ENCODE results near the gene TMTC2.
"Not testable (repeated sequence)": the region's sequence is repeated elsewhere in the genome, so short reads cannot be mapped to it uniquely, and the experiment has no call there.

TMTC2 gene

GRCh38 chr12:82845076-82845475 is 158.4 kb downstream of the TMTC2 start:
- H3K9me3 Mint-ChIP-seq, H3K4me3 Mint-ChIP-seq, DNase-seq, H3K4me1 Mint-ChIP-seq, H3K36me3 Mint-ChIP-seq, H3K27me3 Mint-ChIP-seq, H3K27ac Mint-ChIP-seq, CTCF ChIA-PET: not testable (repeated sequence)

- DNase-seq, result no peak
- H3K27me3 Mint-ChIP-seq, result no peaks in the 10 kb centered on the region
- H3K36me3 Mint-ChIP-seq, result no peaks in the 10 kb centered on the region
- H3K4me1 Mint-ChIP-seq, result no peaks in the 10 kb centered on the region
- CTCF ChIA-PET, result no interaction called here
- H3K27ac Mint-ChIP-seq, result no peak overlapping the region
- H3K9me3 Mint-ChIP-seq, result no peaks in the 10 kb centered on the region
- no peak overlapping the region for H3K4me3 Mint-ChIP-seq
Observed at GRCh38 chr12:82848845-82849244, 162.1 kb downstream of the TMTC2 start.

- Mint-ChIP-seq H3K27me3 (no peaks in the 10 kb centered on the region), H3K4me3 (no peak overlapping the region), H3K4me1 (no peaks in the 10 kb centered on the region), H3K9me3 (no peaks in the 10 kb centered on the region), H3K36me3 (no peaks in the 10 kb centered on the region), H3K27ac (no peak overlapping the region)
- CTCF ChIA-PET, result no interaction called here
- DNase-seq, result no peak
Observed at GRCh38 chr12:82852529-82852928, 165.8 kb downstream of the TMTC2 start.

GRCh38 chr12:82855872-82856271 is 169.2 kb downstream of the TMTC2 start:
- Mint-ChIP-seq H3K36me3 (no peaks in the 10 kb centered on the region), H3K4me1 (no peaks in the 10 kb centered on the region), H3K27me3 (no peaks in the 10 kb centered on the region), H3K27ac (no peak overlapping the region), H3K4me3 (no peak overlapping the region), H3K9me3 (peaks cover 3% of the 10 kb centered on the region)
- CTCF ChIA-PET, result no interaction called here
- DNase-seq, result no peak

GRCh38 chr12:82857276-82857675 is 170.6 kb downstream of the TMTC2 start:
- no peaks in the 10 kb centered on the region for H3K27me3 Mint-ChIP-seq
- H3K4me1 Mint-ChIP-seq, result no peaks in the 10 kb centered on the region
- CTCF ChIA-PET, result no interaction called here
- peaks cover 3% of the 10 kb centered on the region for H3K9me3 Mint-ChIP-seq
- DNase-seq, result no peak
- H3K4me3 Mint-ChIP-seq, result no peak overlapping the region
- no peaks in the 10 kb centered on the region for H3K36me3 Mint-ChIP-seq
- H3K27ac Mint-ChIP-seq, result no peak overlapping the region

- H3K27ac Mint-ChIP-seq, result no peak overlapping the region
- no peaks in the 10 kb centered on the region for H3K4me1 Mint-ChIP-seq
- H3K4me3 Mint-ChIP-seq, result no peak overlapping the region
- CTCF ChIA-PET, result no interaction called here
- no peaks in the 10 kb centered on the region for H3K27me3 Mint-ChIP-seq
- peaks cover 3% of the 10 kb centered on the region for H3K9me3 Mint-ChIP-seq
- no peaks in the 10 kb centered on the region for H3K36me3 Mint-ChIP-seq
- DNase-seq, result no peak
Observed at GRCh38 chr12:82857911-82858533, 171.3 kb downstream of the TMTC2 start.

- no peak for DNase-seq
- Mint-ChIP-seq H3K4me1 (no peaks in the 10 kb centered on the region), H3K36me3 (no peaks in the 10 kb centered on the region), H3K27me3 (no peaks in the 10 kb centered on the region), H3K4me3 (no peak overlapping the region), H3K27ac (no peak overlapping the region), H3K9me3 (peaks cover 3% of the 10 kb centered on the region)
- CTCF ChIA-PET, result no interaction called here
Observed at GRCh38 chr12:82858534-82858917, 171.8 kb downstream of the TMTC2 start.

- H3K4me3 Mint-ChIP-seq, result no peak overlapping the region
- CTCF ChIA-PET, result no interaction called here
- no peak overlapping the region for H3K27ac Mint-ChIP-seq
- H3K36me3 Mint-ChIP-seq, result no peaks in the 10 kb centered on the region
- no peaks in the 10 kb centered on the region for H3K27me3 Mint-ChIP-seq
- no peaks in the 10 kb centered on the region for H3K4me1 Mint-ChIP-seq
- DNase-seq, result no peak
- peaks cover 3% of the 10 kb centered on the region for H3K9me3 Mint-ChIP-seq
Observed at GRCh38 chr12:82862069-82862841, 175.5 kb downstream of the TMTC2 start.

GRCh38 chr12:82862876-82863649 is 176.4 kb downstream of the TMTC2 start:
- Mint-ChIP-seq H3K27ac (no peak overlapping the region), H3K4me1 (no peaks in the 10 kb centered on the region), H3K4me3 (no peak overlapping the region), H3K9me3 (peaks cover 2% of the 10 kb centered on the region), H3K27me3 (no peaks in the 10 kb centered on the region), H3K36me3 (no peaks in the 10 kb centered on the region)
- DNase-seq, result no peak
- CTCF ChIA-PET, result no interaction called here

GRCh38 chr12:82866227-82866775 is 179.6 kb downstream of the TMTC2 start:
- DNase-seq, result no peak
- H3K4me3 Mint-ChIP-seq, result no peak overlapping the region
- H3K36me3 Mint-ChIP-seq, result no peaks in the 10 kb centered on the region
- H3K27ac Mint-ChIP-seq, result no peak overlapping the region
- no peaks in the 10 kb centered on the region for H3K4me1 Mint-ChIP-seq
- CTCF ChIA-PET, result no interaction called here
- no peaks in the 10 kb centered on the region for H3K27me3 Mint-ChIP-seq
- H3K9me3 Mint-ChIP-seq, result no peaks in the 10 kb centered on the region

- no peak for DNase-seq
- H3K4me3 Mint-ChIP-seq, result no peak overlapping the region
- H3K27me3 Mint-ChIP-seq, result no peaks in the 10 kb centered on the region
- no peaks in the 10 kb centered on the region for H3K36me3 Mint-ChIP-seq
- CTCF ChIA-PET, result no interaction called here
- no peaks in the 10 kb centered on the region for H3K9me3 Mint-ChIP-seq
- H3K4me1 Mint-ChIP-seq, result no peaks in the 10 kb centered on the region
- no peak overlapping the region for H3K27ac Mint-ChIP-seq
Observed at GRCh38 chr12:82866946-82867345, 180.2 kb downstream of the TMTC2 start.

GRCh38 chr12:82867762-82868500 is 181.2 kb downstream of the TMTC2 start:
- Mint-ChIP-seq H3K36me3 (no peaks in the 10 kb centered on the region), H3K4me1 (no peaks in the 10 kb centered on the region), H3K9me3 (no peaks in the 10 kb centered on the region), H3K4me3 (no peak overlapping the region), H3K27ac (no peak overlapping the region), H3K27me3 (no peaks in the 10 kb centered on the region)
- CTCF ChIA-PET, result no interaction called here
- no peak for DNase-seq

- H3K27me3 Mint-ChIP-seq, result no peaks in the 10 kb centered on the region
- no peak for DNase-seq
- no peaks in the 10 kb centered on the region for H3K36me3 Mint-ChIP-seq
- CTCF ChIA-PET, result no interaction called here
- H3K27ac Mint-ChIP-seq, result no peak overlapping the region
- H3K4me1 Mint-ChIP-seq, result peaks cover 5% of the 10 kb centered on the region
- no peak overlapping the region for H3K4me3 Mint-ChIP-seq
- H3K9me3 Mint-ChIP-seq, result no peaks in the 10 kb centered on the region
Observed at GRCh38 chr12:82870771-82871377, 184.2 kb downstream of the TMTC2 start.

GRCh38 chr12:82872088-82872487 is 185.4 kb downstream of the TMTC2 start:
- Mint-ChIP-seq H3K36me3 (no peaks in the 10 kb centered on the region), H3K4me1 (peaks cover 8% of the 10 kb centered on the region), H3K27ac (no peak overlapping the region), H3K9me3 (no peaks in the 10 kb centered on the region), H3K4me3 (no peak overlapping the region), H3K27me3 (no peaks in the 10 kb centered on the region)
- CTCF ChIA-PET, result no interaction called here
- DNase-seq, result no peak
